SU-DHL-6 (cell line): Measurements from ENCODE around the gene DNAJC15.

Experiments used
- H2AFZ ChIP-seq: fragments of 200-600 bp; sonication (generic); 2 replicates; pipeline ENCODE4 v1.6.1; 2014; ENCODE audit warnings: low read depth, mild to moderate bottlenecking, moderate library complexity, mixed read lengths, antibody characterized with exemption, low read length; ENCODE audit not compliant: severe bottlenecking
- H3F3A ChIP-seq: fragments of 200-600 bp; shearing (Covaris generic); 2 replicates; pipeline ENCODE4 v1.6.0; 2016; ENCODE audit warnings: antibody characterized with exemption, mild to moderate bottlenecking; ENCODE audit not compliant: insufficient read depth
- H3K27ac ChIP-seq: fragments of 200-600 bp; sonication (generic); 2 replicates; pipeline ENCODE4 v1.5.1; 2016; ENCODE audit warnings: low read depth, mild to moderate bottlenecking, low read length, moderate library complexity, mixed read lengths
- H3K27me3 ChIP-seq: fragments of 200-600 bp; sonication (generic), shearing (Covaris generic); 2 replicates; pipeline ENCODE4 v1.6.0; 2014; ENCODE audit warnings: mild to moderate bottlenecking, low read length
- H3K36me3 ChIP-seq: fragments of 200-600 bp; sonication (generic); 2 replicates; pipeline ENCODE4 v1.6.1; 2014; ENCODE audit warnings: mild to moderate bottlenecking, low read length, mixed read lengths
- H3K4me2 ChIP-seq: fragments of 300-600, 200-600 bp; shearing (Covaris generic), sonication (generic); 2 replicates; pipeline ENCODE4 v1.6.0; 2014; ENCODE audit warnings: low read length, low read depth, mild to moderate bottlenecking; ENCODE audit not compliant: poor library complexity, severe bottlenecking
- H3K4me3 ChIP-seq: fragments of 200-600 bp; sonication (generic); 2 replicates; pipeline ENCODE4 v1.5.1; 2014; ENCODE audit warnings: antibody characterized with exemption, low read length, mild to moderate bottlenecking, mixed read lengths; ENCODE audit not compliant: insufficient read depth, poor library complexity, severe bottlenecking
- H3K79me2 ChIP-seq: fragments of 200-600 bp; sonication (generic); 2 replicates; pipeline ENCODE4 v1.6.1; 2014; ENCODE audit warnings: mild to moderate bottlenecking, low read length, moderate library complexity; ENCODE audit not compliant: insufficient read depth
- H3K9ac ChIP-seq: fragments of 200-600 bp; sonication (generic); 2 replicates; pipeline ENCODE4 v1.7.0; 2014; ENCODE audit warnings: mild to moderate bottlenecking, low read length
- H3K9me2 ChIP-seq: fragments of 200-600 bp; sonication (generic); replicated peaks from 2 replicates; pipeline ENCODE4 v1.6.1; 2014; ENCODE audit warnings: low read length; ENCODE audit not compliant: insufficient read depth
- H3K9me3 ChIP-seq: fragments of 200-600 bp; sonication (generic); 2 replicates; pipeline ENCODE4 v1.6.1; 2014; ENCODE audit warnings: low read length, mixed read lengths; ENCODE audit not compliant: insufficient read depth
- H4K20me1 ChIP-seq: fragments of 200-600 bp; sonication (generic); 2 replicates; pipeline ENCODE4 v1.6.1; 2014; ENCODE audit warnings: low read depth, mild to moderate bottlenecking, antibody characterized with exemption, low read length, moderate library complexity, mixed read lengths
- CTCF ChIP-seq: fragments of 200-600 bp; sonication (generic); IDR thresholded peaks from one replicate; pipeline ENCODE4 v1.5.1; 2017; ENCODE audit warnings: antibody characterized with exemption, mild to moderate bottlenecking, low read length, moderate library complexity; ENCODE audit not compliant: insufficient read depth, poor library complexity, severe bottlenecking
- EZH2phosphoT487 ChIP-seq: fragments of 200-600 bp; sonication (generic), shearing (Covaris generic); conservative IDR thresholded peaks from 2 replicates; pipeline ENCODE4 v1.6.1; 2018; ENCODE audit warnings: mild to moderate bottlenecking, antibody characterized with exemption, low read length, moderate library complexity, mixed read lengths

The DNAJC15 gene

GRCh38 chr13:43132257-43132656, 108.9 kb downstream of the DNAJC15 start:
- Histone ChIP-seq H2AFZ (no peak overlapping the region), H3K9me2 (no peaks in the 10 kb centered on the region), H3K79me2 (no peaks in the 10 kb centered on the region), H3K36me3 (no peaks in the 10 kb centered on the region), H3K27ac (no peak overlapping the region), H3K4me2 (no peak overlapping the region), H4K20me1 (no peaks in the 10 kb centered on the region), H3K4me3 (no peak overlapping the region), H3K9ac (no peak overlapping the region), H3K27me3 (no peaks in the 10 kb centered on the region), H3F3A (no peaks in the 10 kb centered on the region), H3K9me3 (no peaks in the 10 kb centered on the region)
- TF ChIP-seq EZH2phosphoT487: no peak

- Histone ChIP-seq H3K27me3 (no peaks in the 10 kb centered on the region), H3K9ac (no peak overlapping the region), H3K4me3 (no peak overlapping the region), H3K9me3 (no peaks in the 10 kb centered on the region), H3K36me3 (no peaks in the 10 kb centered on the region), H3K9me2 (no peaks in the 10 kb centered on the region), H4K20me1 (no peaks in the 10 kb centered on the region), H3K4me2 (no peak overlapping the region), H3K79me2 (no peaks in the 10 kb centered on the region), H3F3A (no peaks in the 10 kb centered on the region), H2AFZ (no peak overlapping the region), H3K27ac (no peak overlapping the region)
- TF ChIP-seq CTCF (no peak), EZH2phosphoT487 (no peak)
Measured at GRCh38 chr13:43132911-43133310, 109.5 kb downstream of the DNAJC15 start.

- Histone ChIP-seq H3K9me3 (no peaks in the 10 kb centered on the region), H3F3A (no peaks in the 10 kb centered on the region), H3K27me3 (no peaks in the 10 kb centered on the region), H3K27ac (no peak overlapping the region), H3K4me2 (no peak overlapping the region), H4K20me1 (no peaks in the 10 kb centered on the region), H3K9ac (no peak overlapping the region), H3K4me3 (no peak overlapping the region), H2AFZ (no peak overlapping the region), H3K36me3 (no peaks in the 10 kb centered on the region), H3K79me2 (no peaks in the 10 kb centered on the region), H3K9me2 (no peaks in the 10 kb centered on the region)
- TF ChIP-seq EZH2phosphoT487: no peak
- no peak for TF ChIP-seq CTCF
Measured at GRCh38 chr13:43133792-43134191, 110.4 kb downstream of the DNAJC15 start.

GRCh38 chr13:43134868-43135267, 111.5 kb downstream of the DNAJC15 start:
- Histone ChIP-seq H3K9me3 (no peaks in the 10 kb centered on the region), H3K4me3 (no peak overlapping the region), H2AFZ (no peak overlapping the region), H3K79me2 (no peaks in the 10 kb centered on the region), H3K27me3 (no peaks in the 10 kb centered on the region), H4K20me1 (no peaks in the 10 kb centered on the region), H3K27ac (no peak overlapping the region), H3K9me2 (no peaks in the 10 kb centered on the region), H3K4me2 (no peak overlapping the region), H3K9ac (no peak overlapping the region), H3F3A (no peaks in the 10 kb centered on the region), H3K36me3 (no peaks in the 10 kb centered on the region)
- TF ChIP-seq EZH2phosphoT487 (no peak), CTCF (no peak)
